ENCODE results near the gene ELOVL6. TPM values are rescaled to one million over a fixed set of nuclear protein-coding genes. Genes with fewer than 3 reads are reported as not detected.

ELOVL6 gene
- total RNA-seq, 2 experiments from 2014 or later: 9.9 to 14.6 TPM

DNA sequence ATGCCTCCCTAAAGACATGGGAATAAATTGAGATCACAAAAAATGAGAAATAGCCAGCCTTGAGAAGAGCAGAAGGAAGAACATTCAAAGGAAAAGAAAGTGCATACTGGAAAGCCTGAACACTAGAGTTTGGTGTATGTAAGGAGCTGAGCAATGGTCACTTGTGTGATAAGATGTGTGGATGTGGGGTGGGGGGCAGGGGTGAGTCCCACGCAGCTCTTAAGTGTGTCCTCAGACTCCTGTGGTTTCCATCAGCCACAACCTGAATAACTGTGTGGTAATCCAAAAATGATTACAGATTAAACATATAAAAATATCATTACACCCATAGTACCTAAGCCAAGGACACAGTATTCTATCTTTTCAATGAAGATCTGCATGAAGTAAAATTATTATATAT, 59.9 kb downstream of the ELOVL6 start:
- no peak overlapping the region for H3K27ac Mint-ChIP-seq
- H3K9me3 Mint-ChIP-seq: no peaks in the 10 kb centered on the region
- H3K27me3 Mint-ChIP-seq: no peaks in the 10 kb centered on the region
- ATAC-seq (ENCODE audit: low read depth) (no peak), DNase-seq (no peak)
- peaks cover 3% of the 10 kb centered on the region for H3K4me1 Mint-ChIP-seq
- POLR2A ChIA-PET: no interaction called here
- peaks cover 10% of the 10 kb centered on the region for H3K36me3 Mint-ChIP-seq
- H3K4me3 Mint-ChIP-seq: no peak overlapping the region

DNA sequence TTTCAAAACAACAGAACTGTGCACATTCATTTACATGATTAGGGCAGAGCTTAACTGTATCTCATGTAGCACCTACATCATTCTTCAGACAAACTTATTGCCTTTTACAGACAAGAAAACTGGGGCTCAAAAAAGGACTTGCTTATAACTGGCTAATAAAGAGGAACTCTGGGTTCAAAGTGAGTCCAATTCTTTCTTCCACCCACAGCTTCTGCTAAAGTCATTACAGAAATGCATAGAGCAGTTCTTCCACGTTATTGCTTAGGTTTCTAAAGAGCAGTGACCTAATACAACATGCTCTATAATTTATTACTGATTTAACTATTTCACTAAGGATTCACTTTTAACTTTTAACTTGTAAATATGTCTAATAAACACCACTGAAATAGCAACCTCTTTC, 60.6 kb downstream of the ELOVL6 start:
- H3K9me3 Mint-ChIP-seq: no peaks in the 10 kb centered on the region
- H3K27ac Mint-ChIP-seq: no peak overlapping the region
- POLR2A ChIA-PET: interaction anchor here (1.4 kb wide), 1 partner anchor 27 kb away, joined by 6 read pairs; no protein-coding TSS in a partner anchor
- H3K4me3 Mint-ChIP-seq: no peak overlapping the region
- H3K27me3 Mint-ChIP-seq: no peaks in the 10 kb centered on the region
- H3K36me3 Mint-ChIP-seq: peaks cover 13% of the 10 kb centered on the region
- ATAC-seq (ENCODE audit: low read depth) (no peak), DNase-seq (no peak)
- peaks cover 5% of the 10 kb centered on the region for H3K4me1 Mint-ChIP-seq

GRCh38 chr4:110135523-110135922, 62.9 kb downstream of the ELOVL6 start:
- H3K27ac Mint-ChIP-seq: no peak overlapping the region
- H3K4me1 Mint-ChIP-seq: peaks cover 5% of the 10 kb centered on the region
- POLR2A ChIA-PET: no interaction called here
- ATAC-seq (ENCODE audit: low read depth): no peak
- no peak for DNase-seq
- no peak overlapping the region for H3K4me3 Mint-ChIP-seq
- no peaks in the 10 kb centered on the region for H3K27me3 Mint-ChIP-seq
- peaks cover 12% of the 10 kb centered on the region for H3K36me3 Mint-ChIP-seq
- no peaks in the 10 kb centered on the region for H3K9me3 Mint-ChIP-seq

GRCh38 chr4:110135076-110135475, 63.3 kb downstream of the ELOVL6 start:
- no peak for ATAC-seq (ENCODE audit: low read depth)
- no peaks in the 10 kb centered on the region for H3K27me3 Mint-ChIP-seq
- no peak overlapping the region for H3K27ac Mint-ChIP-seq

GRCh38 chr4:110134269-110134869, 64.0 kb downstream of the ELOVL6 start:
- POLR2A ChIA-PET: no interaction called here
- Mint-ChIP-seq H3K9me3 (no peaks in the 10 kb centered on the region), H3K4me1 (peaks cover 5% of the 10 kb centered on the region), H3K4me3 (no peak overlapping the region), H3K27ac (no peak overlapping the region), H3K27me3 (no peaks in the 10 kb centered on the region), H3K36me3 (peaks cover 12% of the 10 kb centered on the region)
- DNase-seq (no peak), ATAC-seq (ENCODE audit: low read depth) (no peak)

More at GRCh38 chr4:110135076-110135475, 63.3 kb downstream of the ELOVL6 start:
- Mint-ChIP-seq H3K9me3 (no peaks in the 10 kb centered on the region), H3K4me1 (peaks cover 5% of the 10 kb centered on the region), H3K36me3 (peaks cover 12% of the 10 kb centered on the region), H3K4me3 (no peak overlapping the region)
- POLR2A ChIA-PET: no interaction called here
- DNase-seq: no peak

DNA sequence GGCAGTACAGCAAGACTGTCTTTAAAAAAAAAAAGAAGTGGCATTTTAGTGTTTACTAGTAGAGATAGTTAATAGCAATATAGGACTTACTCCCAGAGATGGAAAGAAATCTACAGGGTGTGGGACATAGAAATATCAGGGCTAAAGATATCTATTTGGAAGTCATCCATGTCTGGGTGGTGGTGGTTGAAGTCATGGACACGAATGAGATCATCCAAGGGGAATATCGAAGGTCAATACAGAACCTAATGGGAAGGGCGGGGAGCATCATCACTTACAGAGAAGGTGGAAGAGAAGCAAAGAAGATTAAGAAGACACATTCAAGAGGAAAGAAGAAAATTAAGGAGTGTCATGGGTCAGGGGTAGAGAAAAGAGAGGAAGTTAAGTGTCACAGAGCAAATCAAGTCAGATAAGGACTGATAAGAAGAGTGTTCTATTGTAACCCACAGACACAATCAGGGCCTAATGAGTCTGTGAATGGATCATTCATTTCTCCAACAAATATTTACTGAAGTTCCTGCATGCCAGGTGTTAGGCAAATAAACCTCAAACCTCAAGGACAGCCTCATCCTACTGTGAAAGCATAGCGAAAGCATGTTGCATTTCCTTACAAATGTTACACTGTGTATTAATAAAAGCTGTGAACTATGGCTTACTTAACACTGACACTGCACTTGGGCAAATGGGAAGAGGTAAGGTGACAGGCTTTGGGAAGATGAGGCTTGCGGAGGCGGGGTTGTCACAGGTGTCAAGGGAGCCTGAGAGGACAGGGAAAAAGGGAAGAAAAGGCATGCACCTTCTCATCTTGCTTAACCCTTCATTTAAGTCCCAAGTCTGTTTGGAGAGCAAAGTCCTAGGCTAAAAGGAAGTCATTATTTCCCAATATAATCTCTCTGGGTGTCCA, 65.3 kb downstream of the ELOVL6 start:
- Mint-ChIP-seq H3K27ac (no peak overlapping the region), H3K9me3 (no peaks in the 10 kb centered on the region), H3K36me3 (peaks cover 12% of the 10 kb centered on the region), H3K4me3 (no peak overlapping the region), H3K27me3 (no peaks in the 10 kb centered on the region), H3K4me1 (peaks cover 5% of the 10 kb centered on the region)
- DNase-seq (no peak), ATAC-seq (ENCODE audit: low read depth) (no peak)
- POLR2A ChIA-PET: no interaction called here

GRCh38 chr4:110131916-110132315, 66.5 kb downstream of the ELOVL6 start:
- peaks cover 12% of the 10 kb centered on the region for H3K36me3 Mint-ChIP-seq
- no peak for DNase-seq
- ATAC-seq (ENCODE audit: low read depth): no peak
- H3K9me3 Mint-ChIP-seq: no peaks in the 10 kb centered on the region
- no peak overlapping the region for H3K27ac Mint-ChIP-seq
- H3K27me3 Mint-ChIP-seq: no peaks in the 10 kb centered on the region
- H3K4me3 Mint-ChIP-seq: no peak overlapping the region
- POLR2A ChIA-PET: no interaction called here
- H3K4me1 Mint-ChIP-seq: peaks cover 5% of the 10 kb centered on the region

GRCh38 chr4:110130576-110131358, 67.6 kb downstream of the ELOVL6 start:
- H3K27me3 Mint-ChIP-seq: no peaks in the 10 kb centered on the region
- H3K9me3 Mint-ChIP-seq: no peaks in the 10 kb centered on the region
- H3K36me3 Mint-ChIP-seq: peaks cover 12% of the 10 kb centered on the region
- no peak overlapping the region for H3K4me3 Mint-ChIP-seq
- DNase-seq (no peak), ATAC-seq (ENCODE audit: low read depth) (no peak)
- POLR2A ChIA-PET: no interaction called here
- H3K27ac Mint-ChIP-seq: no peak overlapping the region
- peaks cover 5% of the 10 kb centered on the region for H3K4me1 Mint-ChIP-seq

DNA sequence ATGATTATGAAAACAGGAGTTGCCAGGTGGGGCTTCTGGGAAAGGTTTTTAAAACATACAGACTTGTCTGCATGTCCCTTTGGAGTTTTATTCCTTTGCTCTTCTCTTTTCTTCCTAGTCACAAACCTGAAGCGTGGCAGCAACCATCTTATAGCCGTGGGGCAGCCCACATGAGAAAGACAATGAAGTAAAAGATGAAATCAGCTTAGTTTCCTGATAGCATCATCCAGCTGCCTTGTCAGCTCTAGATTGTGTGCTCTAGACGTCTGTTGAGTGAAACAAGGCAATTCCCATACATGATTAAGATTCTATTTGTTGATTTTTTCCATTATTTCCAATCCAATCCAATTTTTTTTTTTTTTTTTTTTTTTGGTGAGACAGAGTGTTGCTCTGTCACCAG, 68.9 kb downstream of the ELOVL6 start:
- POLR2A ChIA-PET: no interaction called here
- Mint-ChIP-seq H3K36me3 (peaks cover 10% of the 10 kb centered on the region), H3K27ac (no peak overlapping the region), H3K27me3 (no peaks in the 10 kb centered on the region), H3K4me1 (peaks cover 5% of the 10 kb centered on the region), H3K4me3 (no peak overlapping the region), H3K9me3 (no peaks in the 10 kb centered on the region)
- DNase-seq (no peak), ATAC-seq (ENCODE audit: low read depth) (no peak)

DNA sequence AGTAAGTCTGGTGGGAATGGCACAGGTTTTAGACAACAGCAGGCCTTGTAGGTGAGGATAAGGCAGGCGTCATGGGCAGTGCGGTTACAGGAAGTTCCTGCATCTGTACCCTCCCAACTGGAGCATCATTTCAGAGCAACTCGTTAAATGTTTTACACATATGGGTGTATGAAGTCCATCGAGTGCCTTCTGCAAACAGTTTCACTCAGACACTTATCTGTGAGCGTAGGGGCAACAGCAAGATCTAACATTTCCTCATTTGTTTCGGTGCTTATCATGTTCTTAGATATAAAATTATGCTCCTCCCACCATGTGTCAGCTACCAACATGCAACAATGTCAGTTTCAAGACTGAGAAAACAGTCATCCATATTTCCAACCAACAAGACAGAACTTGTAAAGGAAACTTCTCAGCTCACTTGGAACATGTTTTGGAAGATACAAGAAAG, 69.9 kb downstream of the ELOVL6 start:
- DNase-seq (no peak), ATAC-seq (ENCODE audit: low read depth) (no peak)
- Mint-ChIP-seq H3K4me1 (peaks cover 7% of the 10 kb centered on the region), H3K9me3 (no peaks in the 10 kb centered on the region), H3K36me3 (peaks cover 10% of the 10 kb centered on the region), H3K4me3 (no peak overlapping the region), H3K27me3 (peaks cover under 1% of the 10 kb centered on the region), H3K27ac (no peak overlapping the region)
- POLR2A ChIA-PET: no interaction called here

DNA sequence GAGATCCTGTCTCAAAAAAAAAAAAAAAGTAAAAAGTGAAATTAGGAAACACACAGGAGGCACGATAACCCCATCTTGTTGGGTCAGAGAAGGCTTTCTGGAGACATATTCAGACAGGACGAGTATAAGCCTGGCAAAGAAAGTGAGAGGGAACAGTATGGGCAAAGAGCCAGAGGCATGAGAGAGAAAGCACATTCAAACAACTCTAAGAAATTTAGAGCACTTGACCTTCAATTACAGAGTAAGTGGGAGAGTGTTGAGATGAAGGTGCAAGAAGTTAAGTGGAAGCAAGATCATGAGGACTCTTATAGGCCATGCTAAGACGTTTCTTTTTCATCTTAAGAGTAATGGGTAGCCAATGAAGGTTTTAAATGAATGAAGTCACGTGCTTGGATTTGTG, 70.4 kb downstream of the ELOVL6 start:
- ATAC-seq (ENCODE audit: low read depth): no peak
- POLR2A ChIA-PET: no interaction called here
- no peaks in the 10 kb centered on the region for H3K9me3 Mint-ChIP-seq
- DNase-seq: no peak
- no peak overlapping the region for H3K27ac Mint-ChIP-seq
- H3K4me3 Mint-ChIP-seq: no peak overlapping the region
- peaks cover 7% of the 10 kb centered on the region for H3K36me3 Mint-ChIP-seq
- H3K4me1 Mint-ChIP-seq: peaks cover 5% of the 10 kb centered on the region
- peaks cover 2% of the 10 kb centered on the region for H3K27me3 Mint-ChIP-seq

- H3K27me3 Mint-ChIP-seq: peaks cover 2% of the 10 kb centered on the region
These were observed 73.7 kb downstream of the ELOVL6 start for GRCh38 chr4:110124711-110125110.

GRCh38 chr4:110122201-110122600, 76.2 kb downstream of the ELOVL6 start:
- POLR2A ChIA-PET: no interaction called here
- Mint-ChIP-seq H3K27me3 (peaks cover 2% of the 10 kb centered on the region), H3K4me1 (peaks cover 13% of the 10 kb centered on the region), H3K9me3 (peaks cover 1% of the 10 kb centered on the region), H3K36me3 (peaks cover 11% of the 10 kb centered on the region), H3K4me3 (no peak overlapping the region), H3K27ac (no peak overlapping the region)
- no peak for DNase-seq
- no peak for ATAC-seq (ENCODE audit: low read depth)

More at GRCh38 chr4:110124711-110125110, 73.7 kb downstream of the ELOVL6 start:
- POLR2A ChIA-PET: no interaction called here
- Mint-ChIP-seq H3K27ac (no peak overlapping the region), H3K4me1 (peaks cover 9% of the 10 kb centered on the region), H3K9me3 (peaks cover 1% of the 10 kb centered on the region), H3K36me3 (peaks cover 10% of the 10 kb centered on the region), H3K4me3 (no peak overlapping the region)
- DNase-seq (no peak), ATAC-seq (ENCODE audit: low read depth) (no peak)
